K562 (cell line): ENCODE data around the gene LRRC8E. TPM values are rescaled to one million over a fixed set of nuclear protein-coding genes. Genes with fewer than 3 reads are reported as not detected.

ENCODE experiments used
- ATAC-seq: fragments of 200-7000 bp; cut with Tn5 transposase; 3 replicates; pipeline ENCODE4 v1.9.1; 2020; ENCODE audit warnings: moderate library complexity
- BruUV-seq: library from RNA; stranded (reverse); fragments of 400-500 nt; replicated peaks from 2 replicates; lab custom pipeline; 2021; lab: Mats Ljungman, UMichigan
- CTCF ChIA-PET: fragments of 300-600 bp; formaldehyde crosslinking; extraction: SDS; loops from one replicate; lab custom pipeline; 2021; ENCODE audit warnings: low intra/inter-chr PET ratio; lab: Yijun Ruan, JAX
- POLR2A ChIA-PET: fragments of 300-600, 350-650 bp; sonication (Branson Sonifier 250); formaldehyde crosslinking; extraction: SDS; loops from one replicate; lab custom pipeline; 2021; ENCODE audit warnings: antibody characterized with exemption, inconsistent platforms; lab: Yijun Ruan, JAX
- DNase-seq, 4 experiments: peaks; one replicate each; pipeline versions ENCODE4 v3.0.0 to v3.0.0-alpha.2; 2011 to 2018; ENCODE audit warnings: low spot score in 3 of 4, mixed read lengths in 3 of 4; ENCODE audit errors: extremely low read depth in 1 of 4
- FAIRE-seq: peaks from 2 replicates; lab custom pipeline; 2011; peaks lifted over from hg19 to GRCh38; lab: Jason Lieb, UNC
- H2AFZ ChIP-seq: 2 replicates; pipeline ENCODE4 v1.6.0; 2011; ENCODE audit warnings: low read depth, low read length, control low read depth, inconsistent platforms
- H3K27ac ChIP-seq: fragments of 200-600 bp; 3 replicates; pipeline ENCODE4 v1.8.0; 2011; ENCODE audit warnings: low read depth, mild to moderate bottlenecking, control low read depth, inconsistent platforms, low read length, moderate library complexity, mixed read lengths; ENCODE audit errors: extremely low read depth
- H3K27me3 ChIP-seq, 2 experiments: fragments of 300-600 bp in 1 of 2; 2 replicates in 1 of 2; 3 replicates in 1 of 2; pipeline versions ENCODE4 v1.6.0 to v1.8.0; 2011; ENCODE audit warnings: inconsistent platforms in 2 of 2, low read length in 2 of 2, mild to moderate bottlenecking in 1 of 2, mixed read lengths in 1 of 2, moderate library complexity in 1 of 2; ENCODE audit not compliant: control insufficient read depth in 2 of 2, insufficient read depth in 2 of 2
- H3K36me3 ChIP-seq: fragments of 300-600 bp; 3 replicates; pipeline ENCODE4 v1.8.0; 2011; ENCODE audit warnings: mild to moderate bottlenecking, low read length, inconsistent platforms; ENCODE audit not compliant: control insufficient read depth, insufficient read depth
- H3K4me1 ChIP-seq, 2 experiments: fragments of 200-600 bp in 1 of 2; replicated peaks in 1 of 2; 2 replicates in 1 of 2; 3 replicates in 1 of 2; pipeline versions ENCODE4 v1.5.1 to v1.8.0; 2011; ENCODE audit warnings: inconsistent platforms in 2 of 2, low read length in 2 of 2, mild to moderate bottlenecking in 1 of 2, mixed read lengths in 1 of 2, moderate library complexity in 1 of 2; ENCODE audit not compliant: control insufficient read depth in 2 of 2, insufficient read depth in 2 of 2
- H3K4me2 ChIP-seq: 2 replicates; pipeline ENCODE4 v1.6.1; 2011; ENCODE audit warnings: low read length, control low read depth, inconsistent platforms, mixed read lengths; ENCODE audit not compliant: insufficient read depth
- H3K4me3 ChIP-seq: fragments of 200-600 bp; sonication (generic), shearing (Covaris generic); 2 replicates; pipeline ENCODE4 v1.5.1; 2016; ENCODE audit warnings: control low read depth, inconsistent platforms
- H3K79me2 ChIP-seq: fragments of 200-600 bp; 3 replicates; pipeline ENCODE4 v1.8.0; 2011; ENCODE audit warnings: low read length, inconsistent platforms; ENCODE audit not compliant: control insufficient read depth, insufficient read depth
- H3K9ac ChIP-seq, 2 experiments: 2 replicates each; pipeline versions ENCODE4 v1.6.0 to v1.6.1; 2011; ENCODE audit warnings: low read depth in 2 of 2, low read length in 2 of 2, control low read depth in 1 of 2, inconsistent platforms in 1 of 2, mild to moderate bottlenecking in 1 of 2, mixed read lengths in 1 of 2; ENCODE audit not compliant: insufficient read depth in 1 of 2
- H3K9me1 ChIP-seq: one replicate; pipeline ENCODE4 v1.6.0; 2011; ENCODE audit warnings: inconsistent platforms, mild to moderate bottlenecking, low read length, moderate library complexity; ENCODE audit not compliant: control insufficient read depth, insufficient read depth
- H3K9me3 ChIP-seq: replicated peaks from 2 replicates; pipeline ENCODE4 v1.5.1; 2011; ENCODE audit warnings: low read depth, low read length, inconsistent platforms; ENCODE audit not compliant: control insufficient read depth, insufficient read depth
- H4K20me1 ChIP-seq: replicated peaks from 2 replicates; pipeline ENCODE4 v1.6.1; 2011; ENCODE audit warnings: low read length, inconsistent platforms, mixed read lengths; ENCODE audit not compliant: control insufficient read depth, insufficient read depth
- POLR2G ChIP-seq: fragments of 200-400 bp; formaldehyde crosslinking; IDR thresholded peaks from 2 replicates; pipeline ENCODE4 v1.6.1; 2017; ENCODE audit warnings: low read depth, mild to moderate bottlenecking, antibody characterized with exemption, low read length, moderate library complexity
- RCOR1 ChIP-seq, 2 experiments: IDR thresholded peaks; 2 replicates each; pipeline ENCODE4 v1.6.1; 2012; ENCODE audit warnings: low read depth in 2 of 2, low read length in 2 of 2, borderline replicate concordance in 1 of 2, improper control_type of control experiment in 1 of 2
- SRSF9 ChIP-seq: fragments of 200-400 bp; formaldehyde crosslinking; IDR thresholded peaks from 2 replicates; pipeline ENCODE4 v1.6.1; 2017; ENCODE audit warnings: low read depth, low read length, borderline replicate concordance
- ZBTB33 ChIP-seq: sonication (generic); formaldehyde crosslinking; IDR thresholded peaks from 2 replicates; pipeline ENCODE4 v1.8.1; 2023; ENCODE audit warnings: mild to moderate bottlenecking, missing genetic modification reagents
- WGBS: fragments of 100-300 bp; shearing (Covaris generic); methylation state at CpG from one replicate; pipeline ENCODE4 v1.1.6; 2016; ENCODE audit warnings: low coverage, mixed read lengths; ENCODE audit not compliant: insufficient coverage; ENCODE audit errors: missing lambda C conversion rate; 5-methylcytosine and 5-hydroxymethylcytosine counted together
- in situ Hi-C: fragments of 300-500 bp; cut with MboI; formaldehyde crosslinking; loops from 4 replicates; pipeline ENCODE4 v1.15.0; 2018; ENCODE audit warnings: inconsistent platforms, mixed read lengths
- intact Hi-C: fragments of 100-400 bp; cut with micrococcal nuclease; formaldehyde crosslinking; loops from 2 replicates; pipeline ENCODE4 v1.14.2; 2022
- polyA plus RNA-seq, 8 experiments: library from polyadenylated mRNA; depleted of rRNA in 4 of 8; stranded (reverse) in 5 of 8; unstranded in 3 of 8; fragments of >200 nt; fragmentation: Nextera tagmentation in 2 of 8; fragmentation: Illumina TruSeq in 1 of 8; extraction: Ambion mirVana in 2 of 8; extraction: Trizol in 1 of 8; gene quantifications; 2 replicates each; pipeline versions ENCODE4 v1.2.1 to v1.2.3, GENCODE V29; 2011 to 2014; ENCODE audit warnings: inconsistent platforms in 1 of 8, missing spikeins in 1 of 8
- total RNA-seq, 7 experiments: library from RNA; depleted of rRNA in 6 of 7; stranded (reverse); fragments of >200 nt in 6 of 7; fragmentation: Illumina TruSeq in 2 of 7; extraction: Trizol in 2 of 7; gene quantifications; 2 replicates each; pipeline versions ENCODE4 v1.2.1 to v1.2.3, GENCODE V29; 2011 to 2021; ENCODE audit warnings: low replicate concordance in 1 of 7

Gene LRRC8E
- total and polyA plus RNA-seq, 9 of the 15 experiments (the other 6 are each of a cell fraction or from before 2014, with no cell fraction given): 0.08 to 5.7 (median 3.5) TPM; not detected in 1

GRCh38 chr19:7912144-7912696 lies 23.9 kb downstream of the LRRC8E start:
- Histone ChIP-seq H2AFZ (no peak overlapping the region), H4K20me1 (no peaks in the 10 kb centered on the region), H3K9ac (no peak overlapping the region; a peak in 1 of 4 replicates), H3K79me2 (peaks cover 14% of the 10 kb centered on the region), H3K27me3 (no peaks in the 10 kb centered on the region), H3K4me3 (no peak overlapping the region), H3K4me1 (peaks cover 0 to 81% of the 10 kb centered on the region in 2 experiments; a peak in 3 of 5 replicates), H3K9me1 (no peaks in the 10 kb centered on the region), H3K9me3 (no peaks in the 10 kb centered on the region), H3K4me2 (no peak overlapping the region), H3K36me3 (peaks cover 42% of the 10 kb centered on the region; the same call in 1 of the 3 replicates), H3K27ac (no peak overlapping the region)
- WGBS: 92% methylated on average over 22 of the region's 31 CpGs
- DNase-seq: no peak
- intact Hi-C loops: no loop called here
- no TSS peak for BruUV-seq
- in situ Hi-C loops: no loop called here
- POLR2A ChIA-PET: interaction anchor here (0.8 to 2.1 kb wide), 3 partner anchors 8 to 43 kb away, joined by 3 to 13 read pairs (median 7); partner anchors contain the start of gene SNAPC2
- TF ChIP-seq RCOR1 (IDR thresholded peaks at IDR 0.05; ENCODE audit: borderline replicate concordance in 1 of 2, low read depth in 2 of 2, low read length in 2 of 2): no peak
- no peak for TF ChIP-seq SRSF9
- TF ChIP-seq ZBTB33 (CRISPR knock-in tag): peak; percentile 38
- peak; percentile 53; the same call in 1 of the 2 replicates for TF ChIP-seq POLR2G
- no peak for FAIRE-seq
- no peak for ATAC-seq
- CTCF ChIA-PET: no interaction called here
